NCI-H82 treated with DMSO at 0.1 percent for 48 hours (cell line): ENCODE measurements around the gene TMA7B.
A peak's percentile ranks its signal among the peaks of the same experiment; 100 is the strongest.
"Not testable (repeated sequence)": the region's sequence is repeated elsewhere in the genome, so short reads cannot be mapped to it uniquely, and the experiment has no call there.

ENCODE experiments used
- DNase-seq: peaks from one replicate; lab custom pipeline; 2025; ENCODE audit not compliant: unreplicated experiment; lab: John Stamatoyannopoulos, UW

The TMA7B gene

DNA sequence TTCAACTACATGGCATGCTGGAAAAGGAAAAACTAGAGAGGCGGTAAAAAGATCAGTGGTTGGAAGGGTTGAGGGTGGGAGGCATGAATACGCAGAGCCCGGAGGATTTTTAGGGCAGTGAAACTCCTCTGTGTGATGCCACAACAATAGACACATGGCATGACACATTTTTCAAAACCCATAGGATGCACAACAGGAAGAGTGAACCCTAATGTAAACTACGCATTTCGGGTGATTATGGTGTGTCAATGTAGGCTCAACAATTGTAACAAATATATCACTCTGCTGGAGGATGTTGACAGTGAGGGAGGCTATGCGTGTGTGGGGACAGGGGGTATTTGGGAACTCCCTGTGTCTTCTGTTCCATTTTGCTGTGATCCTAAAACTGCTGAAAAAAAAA is 18.9 kb downstream of the TMA7B start:
- DNase-seq, result no peak

DNA sequence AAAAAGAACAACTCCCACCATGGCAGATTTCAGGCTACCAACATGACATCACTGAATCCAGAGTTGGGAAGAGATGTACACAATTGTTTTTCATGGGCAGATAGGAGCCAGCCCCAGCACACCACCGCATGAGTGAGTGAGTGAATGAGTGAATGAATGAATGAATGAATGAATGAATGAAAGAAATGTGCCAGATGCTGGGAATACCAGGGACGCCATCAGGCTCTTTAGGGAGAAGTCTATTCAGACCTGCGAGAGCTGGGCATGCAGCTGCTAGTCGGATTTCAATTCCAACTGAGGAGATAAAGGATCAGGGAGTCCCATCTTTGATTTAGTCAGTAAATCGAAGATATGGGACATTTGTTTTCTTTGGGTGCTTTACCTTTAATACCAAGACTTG is 19.3 kb downstream of the TMA7B start:
- no peak for DNase-seq

DNA sequence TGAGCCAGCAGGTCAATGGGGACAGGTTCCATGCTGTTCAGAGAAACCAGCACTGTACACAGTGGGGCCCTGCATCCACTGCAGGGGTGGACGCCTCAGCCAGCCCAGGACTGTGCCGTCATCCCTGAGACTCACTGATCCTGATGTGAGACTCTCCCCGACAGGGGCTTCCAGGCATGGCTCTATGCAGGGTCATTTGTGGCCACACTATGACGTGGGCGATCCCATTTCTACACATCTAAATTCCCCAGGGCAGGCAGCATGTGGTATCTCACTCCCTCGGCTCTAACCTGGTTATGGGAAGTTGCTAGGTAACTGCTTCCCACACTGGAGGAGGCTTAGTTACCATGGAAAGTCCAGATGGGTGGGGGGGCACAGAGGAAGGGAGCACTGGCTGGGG is 20.4 kb downstream of the TMA7B start:
- peak; percentile 28 for DNase-seq

DNA sequence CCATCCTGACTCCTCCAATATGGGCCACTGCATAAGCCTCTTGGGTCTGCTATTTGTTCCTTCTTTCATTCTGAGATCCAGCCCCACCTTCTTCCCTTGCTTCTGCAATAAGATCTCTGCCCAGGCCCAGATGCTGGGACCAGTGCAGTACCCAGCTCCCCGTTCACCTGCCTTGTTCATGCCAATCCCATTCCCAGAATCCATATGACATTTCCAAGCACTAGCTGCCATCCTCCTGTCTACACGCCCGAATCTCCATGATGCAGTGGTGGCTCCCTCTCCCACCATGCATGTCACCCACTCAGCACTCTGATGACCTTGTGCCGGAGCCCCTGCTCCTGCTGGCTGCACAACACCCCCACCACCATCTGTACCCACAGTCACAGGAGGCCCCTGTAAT is 23.1 kb downstream of the TMA7B start:
- no peak for DNase-seq

DNA sequence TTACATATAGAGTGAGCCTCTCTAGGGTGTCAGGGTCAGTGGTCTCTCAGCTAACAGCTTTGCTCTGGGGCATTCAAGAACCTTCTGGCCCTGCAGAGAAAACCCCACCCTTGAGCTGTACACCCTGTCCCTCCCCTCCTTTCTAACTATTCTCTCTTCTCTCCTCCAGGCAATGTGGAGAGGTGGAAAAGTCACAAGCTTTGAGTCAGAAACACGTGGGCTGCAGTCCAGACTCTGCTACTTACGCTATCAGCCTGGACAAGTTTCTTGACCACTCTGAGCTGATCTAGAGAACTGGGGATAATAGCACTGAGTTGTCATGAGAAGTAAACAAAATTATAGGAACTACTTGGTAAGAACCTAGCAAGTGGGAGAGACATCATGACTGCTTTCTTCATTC is 23.8 kb downstream of the TMA7B start:
- DNase-seq, result no peak

DNA sequence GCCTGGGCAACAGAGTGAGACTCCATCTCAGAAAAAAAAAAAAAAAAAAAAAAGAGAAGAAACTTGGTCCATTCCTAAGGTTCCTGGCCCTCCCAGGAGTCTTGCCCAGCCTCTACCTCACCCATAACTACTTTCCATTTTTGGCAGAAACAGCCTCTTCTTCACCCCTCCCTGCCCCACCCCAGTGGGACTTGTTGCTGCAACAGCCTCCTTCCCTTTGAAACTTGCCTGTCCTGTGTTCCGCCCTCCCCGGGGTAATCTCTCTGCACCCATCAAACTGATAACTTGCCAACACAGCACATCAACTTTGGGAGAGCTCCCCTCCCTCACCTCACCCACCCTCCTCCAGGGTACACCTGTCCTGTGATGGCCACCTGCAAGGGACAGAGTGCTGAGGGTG is 24.5 kb downstream of the TMA7B start:
- DNase-seq, result no peak

DNA sequence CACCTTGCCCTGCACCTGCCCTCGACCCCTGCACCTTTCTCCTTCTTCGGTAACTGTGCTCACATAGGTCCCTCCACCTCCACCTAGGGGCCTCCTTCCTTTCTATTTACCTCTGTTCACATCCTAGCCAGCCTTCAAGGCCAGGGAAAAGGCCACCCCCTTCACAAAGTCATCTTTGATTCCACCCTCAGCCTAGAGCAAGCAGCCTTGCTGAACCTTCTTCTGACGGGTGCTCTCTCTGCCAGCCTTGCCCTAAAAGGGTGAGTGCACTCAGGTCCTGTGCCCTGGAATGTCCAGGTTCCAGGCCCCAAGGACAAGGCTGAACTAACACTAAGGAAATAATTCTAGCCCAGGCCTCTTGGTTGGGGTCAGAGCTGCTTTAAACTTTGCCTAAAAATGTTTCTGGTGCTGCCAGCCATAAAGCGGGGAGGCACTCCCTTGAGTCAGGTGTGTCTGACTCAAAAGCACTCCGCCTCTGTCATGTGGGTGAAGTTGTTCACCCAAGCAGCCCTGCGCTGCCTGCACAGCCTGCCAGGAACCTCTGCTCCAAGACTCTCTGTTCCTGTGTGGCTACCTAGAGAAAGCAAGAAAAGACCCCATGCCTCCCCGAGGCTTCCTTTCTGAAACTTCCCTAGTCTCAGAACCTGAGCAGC is 25.3 kb downstream of the TMA7B start:
- DNase-seq, result no peak

DNA sequence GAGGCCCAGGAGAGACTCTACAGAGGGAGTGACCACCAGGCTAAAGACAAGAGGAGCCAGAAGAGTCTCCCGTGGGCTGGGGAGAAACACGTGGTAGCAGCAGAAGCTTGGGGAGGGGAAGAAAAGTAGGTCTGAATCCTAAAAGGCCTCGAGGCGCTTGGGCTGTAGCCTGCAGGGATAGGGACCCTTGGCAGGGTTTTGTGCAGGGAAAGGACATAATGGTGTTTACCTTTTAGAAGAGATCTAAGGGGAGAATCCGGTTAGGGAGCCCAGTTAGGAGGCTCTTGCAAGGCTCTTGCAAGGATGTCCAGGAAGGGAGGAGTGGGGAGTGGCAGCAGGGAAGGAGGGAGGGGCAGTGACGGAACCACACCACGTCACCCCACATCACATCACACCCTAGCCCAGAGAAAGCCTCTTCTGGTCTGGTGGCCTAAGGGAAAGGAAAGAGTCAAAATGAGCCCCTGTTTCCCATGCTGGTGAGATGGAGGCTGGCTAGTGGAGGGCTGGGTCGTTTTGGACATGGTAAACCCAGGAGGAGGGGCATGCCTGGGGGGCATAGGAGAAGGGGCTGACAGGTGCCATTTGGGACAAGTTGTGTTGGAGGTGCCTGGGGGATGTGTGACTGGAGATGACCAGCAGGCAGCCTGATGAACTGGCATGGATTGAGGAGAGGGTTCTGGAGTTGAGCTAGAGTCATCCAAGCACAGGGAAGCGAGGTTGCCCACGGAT is 28.4 kb downstream of the TMA7B start:
- no peak for DNase-seq

DNA sequence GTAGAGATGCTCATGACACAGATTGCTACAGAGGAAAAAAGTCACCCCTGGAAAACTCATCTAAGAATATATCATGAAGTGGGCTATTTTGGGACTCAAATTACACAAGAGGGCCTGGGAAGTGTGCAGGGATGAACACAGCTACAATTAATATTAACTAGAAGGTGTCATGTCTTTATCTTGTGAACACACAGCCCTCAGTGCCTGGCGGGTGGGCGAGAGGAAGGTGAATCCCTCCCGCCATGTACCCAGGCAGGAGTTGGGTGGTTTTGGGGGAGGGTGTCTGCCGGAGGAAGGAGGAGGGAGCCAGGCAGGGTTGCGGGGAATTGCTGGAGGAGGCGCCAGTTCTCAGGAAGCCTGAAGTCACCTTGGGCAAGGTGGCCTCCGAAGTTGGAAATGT is 29.4 kb downstream of the TMA7B start:
- no peak for DNase-seq

DNA sequence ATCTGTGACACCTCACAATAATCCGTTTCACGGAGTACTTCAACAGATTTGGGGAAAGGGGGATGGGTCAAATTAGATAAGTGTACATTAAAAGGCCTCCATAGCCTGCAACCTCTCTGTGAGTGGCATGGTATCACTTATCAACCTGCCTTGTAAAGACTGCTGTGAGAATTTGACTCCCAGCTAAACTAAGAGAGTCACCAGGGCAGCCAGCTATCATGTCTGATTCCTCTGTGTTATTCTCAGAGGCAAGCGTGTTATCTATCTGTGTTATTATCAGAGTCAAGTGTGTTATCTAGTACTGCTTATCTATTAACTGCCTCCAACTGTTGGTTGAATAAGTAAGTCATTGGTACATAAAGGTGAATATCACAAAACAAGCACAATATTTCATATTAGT is 30.5 kb downstream of the TMA7B start:
- DNase-seq, result no peak

DNA sequence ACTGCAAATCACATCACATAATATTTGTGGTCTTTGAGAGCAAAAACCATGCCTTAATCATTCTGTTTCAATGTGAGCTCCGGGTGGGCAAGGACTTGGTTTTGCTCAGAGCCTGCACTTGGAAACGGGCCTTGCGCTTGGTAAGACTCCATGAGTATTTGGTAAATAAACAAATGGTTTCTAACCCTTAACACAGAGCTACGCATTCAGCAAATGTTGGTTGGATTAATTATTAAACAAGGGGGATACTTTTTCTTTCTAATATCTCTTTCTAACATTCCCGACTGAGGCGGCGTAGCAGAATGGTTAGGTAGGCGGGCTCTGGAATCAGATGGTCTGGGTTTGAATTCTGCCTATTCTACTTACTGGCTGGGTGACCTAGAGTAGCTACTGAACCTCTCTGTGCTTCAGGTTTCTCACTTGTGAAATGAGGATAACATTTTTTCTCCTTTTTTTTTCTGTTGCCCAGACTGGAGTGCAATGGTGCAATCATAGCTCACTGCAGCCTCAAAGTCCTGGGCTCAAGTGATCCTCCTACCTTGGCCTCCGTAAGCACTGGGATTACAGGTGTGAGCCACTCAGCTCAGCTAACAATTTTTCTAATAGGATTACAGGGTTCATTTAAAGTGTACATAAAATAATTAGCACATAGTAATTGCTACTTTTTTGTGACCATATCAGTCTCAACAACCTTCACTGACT is 31.1 kb downstream of the TMA7B start:
- no peak for DNase-seq

DNA sequence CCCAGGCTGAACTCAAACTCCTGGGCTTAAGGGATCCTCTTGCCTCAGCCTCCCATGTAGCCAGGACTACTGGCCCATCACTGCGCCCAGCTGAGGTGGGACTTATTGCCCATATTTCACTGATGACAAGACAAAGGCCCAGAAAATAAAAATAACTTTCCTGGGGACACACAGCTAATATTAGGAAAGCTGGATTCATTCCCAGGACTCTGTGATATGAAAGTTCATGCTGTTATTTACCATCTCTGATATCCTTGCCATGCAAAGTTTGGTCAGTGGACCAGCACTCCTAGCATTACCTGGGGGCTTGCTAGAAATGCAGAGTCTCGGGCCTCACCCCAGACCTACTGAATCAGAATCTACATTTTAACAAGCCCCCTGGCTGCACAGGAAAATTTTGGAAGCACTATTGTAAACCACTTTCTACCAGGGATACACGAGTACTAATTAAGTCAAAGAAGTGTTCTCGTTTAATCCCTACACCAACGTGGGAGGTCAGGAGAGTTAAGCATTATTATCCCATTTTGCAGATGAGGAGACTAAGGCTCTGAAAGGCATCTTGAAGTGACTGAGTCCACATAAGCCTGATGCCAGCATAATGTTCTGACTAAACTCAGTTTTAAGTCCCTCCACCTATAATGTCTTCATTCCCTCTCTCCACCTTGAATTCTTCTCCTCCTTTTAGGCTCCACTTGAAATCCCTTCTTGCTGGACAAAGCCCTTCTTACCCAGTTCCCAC is 32.1 kb downstream of the TMA7B start:
- DNase-seq, result no peak

DNA sequence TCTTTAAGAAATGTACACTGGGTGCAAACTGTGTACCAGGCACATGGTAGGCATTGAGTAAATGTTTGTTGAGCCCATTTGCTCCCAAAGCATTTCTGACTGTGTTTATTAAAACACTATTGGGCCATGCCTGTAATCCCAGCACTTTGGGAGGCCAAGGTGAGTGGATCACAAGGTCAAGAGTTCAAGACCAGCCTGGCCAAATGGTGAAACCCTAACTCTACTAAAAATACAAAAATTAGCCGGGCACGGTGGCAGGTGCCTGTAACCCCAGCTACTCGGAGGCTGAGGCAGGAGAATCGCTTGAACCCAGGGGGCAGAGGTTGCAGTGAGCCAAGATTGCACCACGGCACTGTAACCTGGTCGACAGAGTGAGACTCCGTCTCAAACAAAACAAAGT is 32.7 kb downstream of the TMA7B start:
- DNase-seq, result not testable (repeated sequence)

DNA sequence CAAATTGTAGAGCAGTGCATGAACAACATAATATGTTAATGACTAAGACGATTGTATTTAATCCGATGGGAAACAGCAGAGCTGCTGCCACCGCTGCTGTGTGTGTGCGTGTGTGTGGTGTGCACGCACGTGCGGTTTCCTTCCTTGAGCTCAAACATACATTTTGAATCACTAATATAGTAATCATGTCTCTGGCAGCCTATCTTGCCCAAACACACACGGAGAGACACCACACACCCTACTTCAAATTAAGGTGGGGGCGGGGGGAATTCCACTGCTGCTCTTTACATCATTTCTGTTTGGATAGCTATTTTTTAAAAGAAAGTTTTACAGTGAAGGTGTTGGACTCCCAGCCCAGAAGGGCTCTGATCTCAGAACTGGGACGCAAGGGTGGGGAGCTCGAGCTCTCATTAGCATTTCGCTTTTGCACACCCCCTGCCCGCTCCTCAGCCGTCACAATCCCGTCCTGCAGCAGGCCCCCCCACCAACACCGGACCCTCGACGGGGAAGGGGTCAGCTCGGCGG is 33.9 kb downstream of the TMA7B start:
- DNase-seq, result no peak

DNA sequence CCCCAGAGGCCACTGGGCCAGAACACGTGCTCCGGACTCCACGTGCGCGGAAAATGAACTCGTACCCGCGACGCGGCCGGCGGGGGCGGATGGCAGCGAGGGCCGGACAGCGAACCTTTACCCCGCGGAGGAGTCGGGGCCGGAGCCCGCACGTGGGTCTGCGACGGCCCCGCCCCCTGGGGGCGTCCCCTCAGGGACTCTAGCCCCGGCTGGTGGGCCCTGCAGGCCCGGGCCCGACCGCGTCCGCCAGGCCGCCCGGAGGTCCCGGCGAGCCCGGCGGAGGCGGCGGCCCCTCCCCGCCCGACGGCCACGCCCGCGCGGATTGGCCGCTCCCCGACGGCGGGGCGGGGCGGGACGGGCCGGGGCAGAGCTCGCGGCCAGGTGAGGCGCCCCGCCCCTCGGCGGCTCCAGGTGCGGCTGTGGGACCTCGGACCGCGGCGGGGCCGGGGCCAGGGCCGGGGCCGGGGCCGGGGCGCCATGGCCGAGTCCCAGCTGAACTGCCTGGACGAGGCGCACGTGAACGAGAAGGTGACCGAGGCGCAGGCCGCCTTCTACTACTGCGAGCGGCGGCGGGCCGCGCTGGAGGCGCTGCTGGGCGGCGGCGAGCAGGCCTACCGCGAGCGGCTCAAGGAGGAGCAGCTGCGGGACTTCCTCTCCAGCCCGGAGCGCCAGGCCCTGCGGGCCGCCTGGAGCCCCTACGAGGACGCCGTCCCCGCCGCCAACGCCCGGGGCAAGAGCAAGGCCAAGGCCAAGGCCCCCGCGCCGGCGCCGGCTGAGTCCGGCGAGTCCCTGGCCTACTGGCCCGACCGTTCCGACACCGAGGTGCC is 34.6 kb downstream of the TMA7B start, which contains the start of gene FAM83F:
FAM83F (plus strand) TSS at position 389 of the 827 bp plus-strand sequence; CDS start at position 478, 89 bp downstream.
- no peak for DNase-seq

DNA sequence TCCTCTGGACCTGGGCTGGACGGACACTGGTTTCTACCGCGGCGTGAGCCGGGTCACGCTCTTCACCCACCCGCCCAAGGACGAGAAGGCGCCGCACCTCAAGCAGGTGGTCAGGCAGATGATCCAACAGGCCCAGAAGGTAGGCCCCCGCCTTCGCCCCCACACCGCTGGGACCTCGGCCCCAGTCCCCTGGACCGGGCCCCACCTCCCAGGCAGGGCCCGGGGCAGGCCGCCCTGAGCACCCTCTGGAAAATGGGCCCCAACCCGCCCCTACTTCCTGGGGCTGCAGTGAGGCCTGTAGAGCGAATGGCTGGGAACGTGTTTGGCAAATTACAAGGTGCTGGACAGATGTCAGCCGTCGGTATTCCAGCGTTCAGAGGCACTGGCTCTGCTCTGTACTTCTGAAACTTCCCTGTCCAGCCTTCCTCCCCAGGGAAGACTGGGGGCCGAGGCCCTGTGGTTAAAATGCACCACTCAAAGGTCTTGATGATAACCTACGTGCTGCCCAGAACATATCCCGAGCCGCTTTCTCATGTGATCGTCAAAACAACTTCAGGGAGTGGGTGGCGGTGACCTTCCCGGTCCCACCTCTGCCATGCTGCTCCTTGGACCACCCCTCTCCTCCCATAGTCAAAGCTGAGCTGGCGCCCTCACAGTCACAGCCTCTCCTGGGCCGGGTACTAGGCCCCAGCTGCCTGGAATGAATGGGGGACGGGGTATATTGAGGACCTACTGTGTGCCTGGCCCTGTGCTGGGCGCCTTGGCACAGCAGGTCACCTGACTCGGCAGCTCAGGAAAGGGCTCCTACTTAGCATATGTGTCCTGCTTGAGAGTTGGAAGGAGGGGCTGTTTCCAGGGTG is 35.4 kb downstream of the TMA7B start:
- DNase-seq, result no peak

DNA sequence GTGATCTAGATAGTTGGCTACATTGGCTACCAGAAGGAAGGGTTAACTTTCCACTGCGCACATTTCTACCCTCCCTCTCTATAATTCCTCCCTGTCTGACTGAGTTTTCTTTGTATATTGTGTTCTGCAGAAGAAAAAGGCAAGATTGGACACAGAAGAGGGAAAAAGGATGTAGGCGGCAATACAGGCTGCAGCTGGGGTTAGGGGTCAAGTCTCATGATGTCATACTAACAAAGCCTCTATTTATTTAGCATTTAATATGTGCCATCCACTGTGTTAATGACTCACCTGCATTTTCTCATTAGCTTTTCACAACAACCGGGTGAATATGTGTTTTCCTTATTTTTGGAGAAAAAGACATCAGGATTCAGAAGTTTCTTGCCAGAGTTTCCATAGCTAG is 36.5 kb downstream of the TMA7B start:
- no peak for DNase-seq

DNA sequence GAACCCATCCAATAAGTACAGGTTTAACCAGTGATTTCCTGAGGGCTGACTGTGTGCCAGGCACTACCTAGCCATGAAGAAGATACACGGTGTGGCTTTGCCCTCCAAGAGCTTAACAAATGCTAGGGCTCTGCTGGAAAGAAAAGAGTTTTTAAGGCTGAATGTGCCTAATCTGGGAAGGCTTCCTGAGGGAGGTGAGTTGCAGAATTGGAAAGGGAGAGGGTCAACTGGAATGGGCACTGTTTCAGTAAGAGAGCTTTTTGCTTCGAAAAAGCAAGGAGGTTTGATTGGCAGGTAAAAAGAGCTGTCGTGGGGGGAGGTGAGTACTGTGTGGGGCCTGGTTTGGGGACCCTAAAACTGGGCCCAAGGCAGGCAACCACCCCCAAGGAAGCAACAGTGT is 37.2 kb downstream of the TMA7B start:
- DNase-seq, result no peak

DNA sequence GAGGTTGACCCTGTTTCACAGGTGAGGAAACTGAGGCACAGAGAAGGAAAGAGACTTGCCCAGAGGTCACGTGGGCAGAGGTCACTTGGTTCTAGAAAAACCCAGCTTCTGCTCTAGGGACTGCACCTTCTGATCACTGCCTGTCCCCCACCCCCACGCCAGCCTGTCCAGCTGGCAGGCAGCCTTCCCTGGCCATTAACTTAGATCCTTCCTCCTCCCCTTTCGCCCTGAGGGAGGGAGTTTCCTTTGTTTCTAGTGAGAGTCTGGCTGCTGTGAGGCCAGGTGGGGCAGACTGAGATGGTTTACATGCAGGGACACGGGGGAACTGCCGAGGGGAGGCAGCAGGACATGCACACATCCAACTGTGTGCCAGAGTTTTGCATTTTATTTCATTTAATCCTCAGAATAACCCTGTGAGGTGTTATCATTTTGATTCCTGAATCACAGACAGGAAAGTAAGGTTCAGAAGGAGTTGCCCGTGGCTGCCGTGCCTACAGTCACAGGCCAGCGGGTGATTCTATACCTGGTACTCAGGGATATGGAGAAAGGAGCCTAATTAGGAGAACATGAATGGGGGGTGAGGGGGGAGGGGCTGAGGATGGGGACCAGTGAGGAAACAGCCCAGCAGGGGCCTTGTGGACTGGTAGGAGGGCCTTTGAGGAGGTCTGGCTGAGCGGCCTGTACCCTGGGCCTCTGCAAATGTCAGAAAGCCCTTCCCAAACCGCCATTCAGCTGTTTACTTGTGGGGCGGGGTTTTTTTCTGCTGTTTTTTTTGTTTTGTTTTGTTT is 37.9 kb downstream of the TMA7B start:
- DNase-seq, result peak; percentile 60
